ENCODE results near the gene C4BPA. TPM values are rescaled to one million over a fixed set of nuclear protein-coding genes. Genes with fewer than 3 reads are reported as not detected.

Gene C4BPA
- total and polyA plus RNA-seq, 2 of the 4 experiments (the other 2 are of a cell fraction) = not detected

DNA sequence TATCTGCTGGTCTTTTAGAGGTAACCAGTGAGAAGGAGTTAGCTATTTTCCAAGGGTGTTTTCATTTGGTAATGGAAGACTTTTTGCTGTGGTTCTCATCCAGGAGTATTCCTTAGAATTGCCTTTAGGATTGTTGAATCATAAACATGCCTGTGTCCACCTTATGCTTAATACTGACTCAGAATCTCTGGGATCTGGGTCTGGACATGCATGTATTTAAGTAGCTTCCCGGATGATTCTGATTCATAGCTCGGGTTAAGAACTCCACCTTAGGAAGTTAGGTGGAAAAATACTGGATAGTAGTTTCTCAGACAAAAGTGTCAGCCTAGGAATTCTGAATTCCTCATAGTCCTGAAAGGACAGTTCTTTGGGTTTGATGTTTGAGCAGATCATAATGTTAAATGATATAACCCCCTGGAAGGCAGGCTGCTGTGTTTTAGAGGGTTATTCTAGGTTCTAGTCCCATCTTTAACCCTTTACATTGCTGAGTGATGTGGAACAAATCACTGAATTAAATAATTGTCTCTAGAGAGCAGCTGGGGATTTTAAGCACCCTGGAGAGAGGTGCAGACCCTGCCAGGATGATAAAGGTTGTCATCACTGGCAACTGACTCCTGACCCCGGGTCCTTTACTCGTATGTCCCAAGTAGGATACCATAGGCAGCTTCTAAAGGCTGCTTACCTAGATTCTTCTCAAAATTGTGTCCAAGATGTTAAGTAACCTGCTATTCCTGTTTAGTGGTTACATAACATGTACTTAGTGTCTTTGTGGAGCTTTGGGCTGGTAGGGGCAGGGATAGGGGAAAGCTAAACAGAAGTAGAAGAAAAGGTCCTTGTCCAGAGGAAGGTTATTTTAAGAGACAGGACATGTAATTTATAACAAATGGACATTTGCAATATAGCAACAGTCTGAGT is 29.9 kb upstream of the C4BPA start:
- Histone ChIP-seq H3K56ac (ENCODE audit: extremely low read depth, insufficient read depth, low read length) (no peak overlapping the region), H4K91ac (ENCODE audit: insufficient read depth, low read depth, low read length) (no peak overlapping the region), H3K23ac (ENCODE audit: low read depth, low read length) (no peak overlapping the region), H3K9me3 (ENCODE audit: control insufficient read depth, insufficient read depth, low read length) (no peaks in the 10 kb centered on the region), H4K8ac (ENCODE audit: low read depth in 2 of 2, low read length in 2 of 2) (no peak overlapping the region), H3K4me1 (ENCODE audit: control insufficient read depth, insufficient read depth, low read length) (no peaks in the 10 kb centered on the region), H2AK5ac (ENCODE audit: low read depth, low read length) (no peak overlapping the region), H3K4me3 (ENCODE audit: insufficient read depth, low read depth, low read length) (no peak overlapping the region), H2BK15ac (ENCODE audit: low read depth, low read length) (no peak overlapping the region), H2AFZ (replicated peaks; ENCODE audit: low read length, poor library complexity) (no peak overlapping the region), H3K9me1 (ENCODE audit: insufficient read depth, low read length) (no peaks in the 10 kb centered on the region), H3K36me3 (ENCODE audit: control insufficient read depth, insufficient read depth, low read length) (no peaks in the 10 kb centered on the region), H4K20me1 (ENCODE audit: insufficient read depth, low read length) (no peaks in the 10 kb centered on the region), H3K27me3 (ENCODE audit: control insufficient read depth, insufficient read depth, low read length) (no peaks in the 10 kb centered on the region; the same call in 1 of the 2 replicates), H3K9ac (ENCODE audit: low read depth, low read length) (no peak overlapping the region), H2BK5ac (ENCODE audit: low read depth, low read length, poor library complexity, severe bottlenecking) (no peak overlapping the region), H3K4me2 (ENCODE audit: low read depth, low read length) (no peak overlapping the region), H3K18ac (ENCODE audit: low read depth, low read length) (no peak overlapping the region), H2AK9ac (replicated peaks; ENCODE audit: low read depth, low read length, poor library complexity) (no peak overlapping the region), H3K14ac (replicated peaks; ENCODE audit: low read depth, low read length) (no peak overlapping the region), H3K79me1 (ENCODE audit: low read depth in 1 of 2, low read length in 2 of 2) (no peaks in the 10 kb centered on the region), H3K4ac (ENCODE audit: low read depth, low read length) (no peak overlapping the region), H4K5ac (ENCODE audit: low read depth, low read length) (no peak overlapping the region), H2BK20ac (ENCODE audit: low read depth, low read length) (no peak overlapping the region), H2BK120ac (ENCODE audit: low read depth, low read length) (no peak overlapping the region), H3K27ac (ENCODE audit: insufficient read depth, low read length) (no peak overlapping the region)
- intact Hi-C loops (cut with micrococcal nuclease) (loop anchor here (10.0 kb wide), 2 partner anchors 159 to 319 kb away; no protein-coding TSS in a partner anchor), dilution Hi-C loops (cut with HindIII; ENCODE audit: low sequenced_read_pairs, unreplicated experiment) (no loop called here), in situ Hi-C loops (cut with MboI; ENCODE audit: low sequenced_read_pairs) (no loop called here)
- ChIA-PET POLR2A (ENCODE audit: unreplicated experiment) (no interaction called here), CTCF (interaction anchor here (1.0 to 1.2 kb wide), 3 partner anchors 14 to 331 kb away, joined by 3 read pairs; partner anchors contain the start of gene PFKFB2)
- WGBS, 2 experiments (ENCODE audit: extremely low coverage in 2 of 2, insufficient read length in 1 of 2) = no CpG with 5 or more reads among the region's 4 CpGs
- TF ChIP-seq, protein P1, sequence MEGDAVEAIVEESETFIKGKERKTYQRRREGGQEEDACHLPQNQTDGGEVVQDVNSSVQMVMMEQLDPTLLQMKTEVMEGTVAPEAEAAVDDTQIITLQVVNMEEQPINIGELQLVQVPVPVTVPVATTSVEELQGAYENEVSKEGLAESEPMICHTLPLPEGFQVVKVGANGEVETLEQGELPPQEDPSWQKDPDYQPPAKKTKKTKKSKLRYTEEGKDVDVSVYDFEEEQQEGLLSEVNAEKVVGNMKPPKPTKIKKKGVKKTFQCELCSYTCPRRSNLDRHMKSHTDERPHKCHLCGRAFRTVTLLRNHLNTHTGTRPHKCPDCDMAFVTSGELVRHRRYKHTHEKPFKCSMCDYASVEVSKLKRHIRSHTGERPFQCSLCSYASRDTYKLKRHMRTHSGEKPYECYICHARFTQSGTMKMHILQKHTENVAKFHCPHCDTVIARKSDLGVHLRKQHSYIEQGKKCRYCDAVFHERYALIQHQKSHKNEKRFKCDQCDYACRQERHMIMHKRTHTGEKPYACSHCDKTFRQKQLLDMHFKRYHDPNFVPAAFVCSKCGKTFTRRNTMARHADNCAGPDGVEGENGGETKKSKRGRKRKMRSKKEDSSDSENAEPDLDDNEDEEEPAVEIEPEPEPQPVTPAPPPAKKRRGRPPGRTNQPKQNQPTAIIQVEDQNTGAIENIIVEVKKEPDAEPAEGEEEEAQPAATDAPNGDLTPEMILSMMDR (conservative IDR thresholded peaks at IDR 0.05; ENCODE audit: low read depth, low read length) = no peak
- TF ChIP-seq MXI1 (IDR thresholded peaks at IDR 0.05; ENCODE audit: borderline replicate concordance, low read depth, low read length) = no peak
- TF ChIP-seq POLR2A (IDR thresholded peaks at IDR 0.05; ENCODE audit: low read depth, low read length) = no peak
- TF ChIP-seq BHLHE40 (IDR thresholded peaks at IDR 0.05; ENCODE audit: low read depth, low read length) = no peak
- TF ChIP-seq CHD1 (IDR thresholded peaks at IDR 0.05; ENCODE audit: low read depth, low read length) = no peak
- TF ChIP-seq MAFK (IDR thresholded peaks at IDR 0.05; ENCODE audit: low read depth, low read length) = no peak
- TF ChIP-seq RCOR1 (IDR thresholded peaks at IDR 0.05; ENCODE audit: insufficient replicate concordance, low read length) = no peak
- no peak for TF ChIP-seq USF2 (IDR thresholded peaks at IDR 0.05; ENCODE audit: low read depth, low read length)
- ATAC-seq (ENCODE audit: low read depth) = no peak
- BruUV-seq (replicated peaks) = no TSS peak
- DNase-seq = peak; percentile 7

Data from IMR-90 (cell line).